ENCODE measurements around the gene RXRB.

Gene RXRB

GRCh38 chr6:33195304-33196165 lies 4.9 kb downstream of the RXRB start:
- no peak for DNase-seq

DNA sequence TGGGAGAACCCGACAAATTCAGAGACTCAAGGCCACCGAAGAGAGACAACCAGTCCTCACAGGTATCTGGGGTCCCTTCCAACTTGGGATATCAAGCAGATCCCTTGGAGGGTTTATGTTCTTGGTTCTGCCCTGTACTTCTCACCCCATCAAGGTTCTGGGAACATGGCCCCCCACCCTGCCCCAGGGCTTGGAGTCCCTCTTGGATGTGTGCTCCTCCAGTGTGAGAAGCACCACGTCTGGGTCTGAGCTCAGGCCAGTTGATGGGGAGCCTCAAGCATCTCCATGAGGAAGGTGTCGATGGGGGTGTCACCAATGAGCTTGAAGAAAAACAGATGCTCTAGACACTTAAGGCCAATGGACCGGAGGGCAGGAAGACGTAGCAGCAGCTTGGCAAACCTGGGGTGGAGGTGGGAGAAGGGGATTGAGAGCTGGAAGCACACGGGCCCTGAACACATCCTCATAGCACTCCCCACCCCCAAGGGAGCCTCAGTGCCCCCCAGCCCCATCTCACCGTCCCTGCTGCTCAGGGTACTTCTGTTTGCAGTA lies 6.0 kb downstream of the RXRB start:
- no peak for DNase-seq

DNA sequence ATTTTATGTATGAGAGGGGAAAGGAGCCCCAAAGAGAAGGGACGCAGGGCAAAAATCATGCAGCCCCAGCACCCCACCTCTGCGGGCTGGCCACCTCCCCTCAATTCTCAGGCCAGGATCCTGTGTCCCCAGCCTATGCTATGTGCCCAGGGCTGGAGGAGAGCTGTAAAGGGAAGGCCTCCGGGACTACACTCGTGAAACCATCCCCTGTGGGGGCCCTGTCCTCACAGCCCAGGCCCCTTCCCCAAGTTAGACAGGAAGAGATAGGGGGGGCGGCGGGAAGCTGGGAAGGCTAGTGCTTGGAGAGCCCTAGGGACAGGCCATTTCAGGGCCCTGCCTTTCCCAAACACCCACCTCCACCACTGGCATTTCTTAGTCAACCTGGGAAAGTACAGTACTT lies 6.8 kb downstream of the RXRB start:
- DNase-seq = no peak

GRCh38 chr6:33192671-33193602 lies 7.5 kb downstream of the RXRB start:
- peak; percentile 55 for DNase-seq

DNA sequence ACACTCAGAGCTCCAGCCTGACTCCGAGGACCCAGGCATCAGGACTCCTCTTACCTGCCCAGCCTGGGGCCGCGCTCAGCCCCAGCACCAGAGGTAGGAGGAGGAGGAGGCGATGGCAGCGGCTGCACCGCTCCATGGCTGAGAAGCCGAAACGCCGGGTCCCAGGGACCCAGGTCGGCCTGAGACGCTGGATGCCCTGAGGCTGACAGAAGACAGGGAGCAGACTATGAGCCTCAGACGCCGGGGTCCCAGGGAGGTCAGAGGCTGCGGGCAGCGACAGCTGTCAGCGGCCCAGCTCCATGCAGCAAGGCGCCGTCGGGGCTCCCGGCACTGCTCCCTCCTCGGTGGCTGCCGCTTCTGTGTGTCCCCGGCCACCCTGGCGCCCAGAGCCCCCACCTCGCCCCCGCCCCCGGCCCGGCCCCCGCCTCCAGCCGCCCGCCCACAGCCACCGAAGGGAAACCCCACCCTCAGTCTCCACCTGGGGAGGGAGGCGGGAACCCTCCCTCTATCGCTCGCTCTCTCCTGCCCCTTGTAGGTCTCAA lies 8.3 kb downstream of the RXRB start, which contains the start of gene COL11A2:
Gene COL11A2, minus strand, starts transcription at position 363 of the 542 bp plus-strand sequence. Its CDS starts 227 bp downstream, at position 136.
- DNase-seq = peak; percentile 30

GRCh38 chr6:33191383-33192104 lies 8.9 kb downstream of the RXRB start:
- DNase-seq = no peak

- DNase-seq = no peak
These were observed 9.9 kb downstream of the RXRB start for GRCh38 chr6:33190504-33191107.

GRCh38 chr6:33189625-33190448 lies 10.6 kb downstream of the RXRB start:
- no peak for DNase-seq

- DNase-seq = no peak
These were observed 11.3 kb downstream of the RXRB start for GRCh38 chr6:33189164-33189563.

DNA sequence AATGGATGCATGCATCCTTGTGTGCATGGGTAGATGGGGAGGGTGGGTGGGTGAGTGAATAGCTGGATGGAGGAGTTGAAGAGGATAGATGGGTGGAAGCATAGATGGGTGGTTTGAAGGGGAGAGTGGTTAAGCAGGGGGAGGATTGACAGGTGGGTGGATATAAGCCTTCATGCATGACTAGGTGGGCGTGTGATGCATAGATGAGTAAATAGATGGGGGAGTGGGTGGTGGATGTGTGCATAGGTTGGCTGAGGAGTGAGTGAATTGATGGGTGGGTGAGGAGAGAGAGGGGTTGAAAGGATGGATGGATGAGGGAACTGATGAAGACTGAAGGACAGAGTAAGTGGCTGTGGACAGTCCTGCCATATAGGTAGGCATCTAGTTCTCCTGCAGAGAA lies 12.7 kb downstream of the RXRB start:
- DNase-seq = no peak

DNA sequence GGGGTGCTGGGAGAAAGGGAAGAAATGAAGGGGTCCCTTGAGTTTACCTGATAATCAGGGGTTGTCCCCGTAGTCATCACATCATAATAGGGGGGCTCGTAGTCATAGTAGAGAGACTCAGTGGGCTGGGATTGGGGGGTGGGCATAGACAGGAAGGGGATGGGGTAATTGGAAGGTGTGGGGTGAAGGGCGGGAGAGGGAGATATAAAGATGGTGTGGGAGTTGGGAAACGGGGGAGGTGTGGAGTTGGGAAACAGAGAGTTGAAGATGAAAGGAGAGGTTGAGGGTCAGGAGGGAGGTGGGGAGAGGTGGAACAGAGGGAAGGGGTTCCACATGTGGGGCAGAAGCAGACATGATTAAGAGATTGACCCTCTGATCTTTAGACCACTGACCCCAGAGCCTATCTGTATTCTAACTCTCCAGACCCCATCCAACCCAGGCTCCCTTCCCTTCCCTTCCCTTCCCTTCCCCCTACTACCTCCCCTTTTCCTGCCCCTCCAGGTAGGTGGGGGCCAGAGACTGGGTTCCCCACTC lies 14.7 kb downstream of the RXRB start:
- DNase-seq = no peak

DNA sequence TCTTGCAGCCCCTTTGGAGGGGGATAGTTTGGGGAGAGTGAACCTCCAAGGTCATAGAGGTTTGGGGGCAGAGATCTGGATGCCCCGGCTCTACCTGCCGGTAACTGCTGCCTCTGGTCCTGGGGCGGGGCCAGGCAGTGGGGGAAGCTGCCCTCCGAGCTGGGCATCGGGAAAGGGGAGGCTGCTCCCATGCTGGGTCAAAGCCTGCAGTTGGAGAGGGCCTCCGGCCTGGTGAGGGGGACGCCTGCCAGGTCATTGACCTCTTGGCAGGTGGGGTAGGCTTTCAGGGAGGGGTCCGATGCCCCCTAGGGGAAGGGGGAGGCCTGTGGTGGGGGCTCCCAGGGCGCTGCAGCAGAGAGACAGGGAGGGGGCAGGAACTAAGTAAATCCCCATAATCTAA lies 15.3 kb downstream of the RXRB start:
- DNase-seq = no peak

DNA sequence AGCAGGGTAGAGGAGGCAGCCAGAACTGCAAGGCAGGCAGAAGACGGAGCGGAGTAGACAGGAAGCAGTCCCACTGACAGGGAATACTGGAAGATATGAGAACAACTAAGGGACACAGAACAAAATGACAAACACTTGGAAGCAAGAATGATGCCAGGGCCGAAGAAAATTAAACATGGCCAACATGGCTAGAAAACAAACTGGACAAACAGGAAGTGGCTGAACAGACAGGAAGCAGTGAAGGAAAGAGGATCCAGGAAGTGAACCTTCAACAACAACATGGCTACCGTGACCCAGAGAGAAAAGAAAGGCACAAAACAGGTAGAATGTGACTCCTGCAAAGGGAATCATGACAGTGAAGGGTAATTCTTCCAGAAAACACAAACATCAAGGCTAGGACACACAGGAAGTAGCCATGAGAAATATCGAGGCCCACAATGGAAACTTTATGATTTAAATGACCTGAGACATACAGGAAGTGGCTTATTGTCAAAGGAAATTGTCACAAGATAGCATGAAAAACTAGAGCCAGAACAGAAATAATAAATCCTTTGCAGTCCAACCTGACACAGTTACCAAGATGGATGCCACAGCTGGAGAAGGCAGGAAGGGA lies 17.3 kb downstream of the RXRB start:
- no peak for DNase-seq

- DNase-seq = no peak
These were observed 19.3 kb downstream of the RXRB start for GRCh38 chr6:33181141-33181540.

GRCh38 chr6:33178755-33179475 lies 21.6 kb downstream of the RXRB start:
- DNase-seq = no peak

DNA sequence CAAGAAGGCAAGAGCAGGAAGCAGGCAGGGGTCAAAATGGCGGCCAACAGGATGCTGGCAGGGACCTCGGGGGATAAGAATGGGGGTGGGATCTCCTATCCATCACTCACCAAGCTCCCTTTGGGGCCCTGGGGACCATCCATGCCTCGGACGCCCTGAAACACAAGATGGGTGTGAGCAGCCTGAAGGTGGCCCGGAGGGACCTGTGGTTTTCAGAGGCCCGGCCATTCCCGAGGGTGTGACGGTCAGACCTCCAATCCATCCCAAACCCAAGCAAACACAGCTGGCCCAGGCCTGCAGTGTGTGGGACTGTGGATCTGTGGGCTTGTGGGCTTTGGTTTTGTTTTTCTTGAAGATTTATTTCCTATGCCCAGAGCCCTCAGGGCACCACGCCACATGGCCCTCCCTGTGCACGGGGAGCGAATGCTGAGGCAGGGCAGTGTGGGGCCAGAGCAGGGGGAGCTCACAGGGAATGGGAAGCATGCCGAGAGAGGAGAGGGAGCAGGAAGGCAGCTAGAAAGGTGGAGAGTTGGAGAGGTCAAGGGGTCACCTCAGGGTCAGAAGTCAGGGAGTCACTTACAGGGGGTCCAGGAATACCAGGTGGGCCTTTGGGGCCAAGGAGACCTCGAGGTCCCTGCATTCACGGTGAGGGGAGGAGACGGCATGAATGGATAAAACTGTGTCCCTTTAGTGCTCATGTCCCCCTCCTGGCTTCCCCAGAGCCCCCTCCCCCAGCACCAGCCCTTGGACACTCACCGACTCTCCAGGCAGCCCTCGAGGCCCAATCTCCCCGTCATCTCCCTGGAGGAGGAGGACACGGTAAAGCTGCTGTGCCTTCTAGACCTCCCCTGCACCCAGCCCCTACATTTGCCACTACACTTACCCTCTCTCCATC lies 22.7 kb downstream of the RXRB start:
- DNase-seq = no peak

- DNase-seq = no peak
These were observed 23.6 kb downstream of the RXRB start for GRCh38 chr6:33176906-33177305.

GRCh38 chr6:33175436-33176069 lies 24.9 kb downstream of the RXRB start:
- no peak for DNase-seq
